HG03354 (cell line): ENCODE results near the gene ZDHHC11B.
"Not testable (repeated sequence)": the region's sequence is repeated elsewhere in the genome, so short reads cannot be mapped to it uniquely, and the experiment has no call there.

Experiments used
- ATAC-seq: cut with Tn5 transposase; IDR thresholded peaks from one replicate; pipeline ENCODE4 v1.9.1; 2021; ENCODE audit warnings: mild to moderate bottlenecking; ENCODE audit not compliant: unreplicated experiment, poor library complexity, severe bottlenecking

ZDHHC11B gene

GRCh38 chr5:679166-679895, 105.2 kb downstream of the ZDHHC11B start:
- not testable (repeated sequence) for ATAC-seq

GRCh38 chr5:678521-678920, 106.0 kb downstream of the ZDHHC11B start:
- not testable (repeated sequence) for ATAC-seq

GRCh38 chr5:677131-678101, 107.1 kb downstream of the ZDHHC11B start:
- no peak for ATAC-seq

DNA sequence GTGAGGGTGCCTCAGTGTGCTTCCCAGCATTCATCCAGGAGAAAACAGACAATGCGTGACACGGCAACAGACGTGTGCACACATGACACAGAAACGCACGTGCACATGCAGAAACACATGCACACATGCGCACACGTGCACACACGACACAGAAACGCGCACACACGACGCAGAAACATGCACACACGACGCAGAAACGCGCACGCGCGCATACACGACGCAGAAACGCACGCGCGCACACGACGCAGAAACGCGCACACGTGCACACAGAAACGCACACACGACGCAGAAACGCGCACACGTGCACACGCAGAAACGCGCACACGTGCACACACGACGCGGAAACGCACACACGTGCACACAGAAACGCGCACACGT, 107.8 kb downstream of the ZDHHC11B start:
- no peak for ATAC-seq

DNA sequence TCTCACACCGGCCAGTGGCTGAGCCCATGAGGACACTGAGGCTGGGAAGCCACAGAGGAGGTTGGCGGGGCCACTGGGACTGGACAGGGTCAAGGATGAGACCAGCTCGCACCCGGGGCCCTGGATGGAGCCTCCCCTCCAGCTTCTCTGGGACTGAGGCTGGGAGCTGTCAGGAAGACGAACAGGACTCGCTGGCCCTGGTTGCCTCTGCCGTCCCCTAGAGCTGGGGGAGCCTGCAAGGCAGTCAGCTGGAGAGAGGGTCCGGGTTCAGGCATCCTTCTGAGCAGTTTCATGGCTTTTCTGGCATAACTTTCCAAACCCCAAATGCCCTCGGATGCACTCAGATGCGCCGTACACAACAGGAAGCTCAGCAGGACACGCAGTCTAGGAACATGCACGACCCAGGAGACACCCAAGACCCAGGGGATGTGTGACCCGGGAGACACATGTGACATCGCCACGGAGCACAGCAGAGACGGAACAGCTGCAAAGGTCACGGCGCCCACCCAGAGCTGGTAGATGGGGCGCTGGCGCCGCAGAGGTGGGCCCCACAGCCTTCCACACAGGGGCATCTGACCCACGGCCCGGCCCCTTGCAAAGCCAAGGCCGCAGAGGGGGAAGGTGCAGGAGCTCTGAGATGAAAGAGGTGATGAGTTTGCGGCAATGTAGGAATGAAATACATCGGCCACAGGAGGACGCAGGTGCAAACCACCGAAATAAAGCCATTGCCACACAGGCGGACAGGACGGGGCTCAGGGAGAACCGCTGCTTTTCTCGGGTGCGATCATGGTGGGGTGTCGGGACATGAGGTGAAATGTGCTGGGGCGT, 108.4 kb downstream of the ZDHHC11B start:
- ATAC-seq = no peak

- ATAC-seq = no peak
These were observed 109.2 kb downstream of the ZDHHC11B start for GRCh38 chr5:675111-675870.

DNA sequence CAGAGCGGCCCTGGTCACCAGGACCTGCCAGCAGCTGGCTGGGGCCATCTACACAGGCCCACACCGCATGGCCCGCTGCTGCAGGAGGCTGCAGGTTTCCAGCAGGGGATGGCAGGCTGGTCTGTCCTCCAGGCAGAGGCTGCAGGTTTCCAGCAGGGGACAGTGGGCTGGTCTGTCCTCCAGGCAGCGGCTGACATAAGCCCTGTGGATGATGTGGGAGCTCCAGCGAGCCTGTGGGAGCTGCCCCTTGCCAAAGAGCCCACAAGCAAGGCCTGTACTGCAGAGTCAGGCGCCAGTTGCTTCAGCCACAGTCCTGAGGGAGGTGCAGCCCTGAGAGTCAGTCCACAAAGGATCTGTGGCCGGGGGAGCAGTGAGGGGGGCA, 109.9 kb downstream of the ZDHHC11B start:
- no peak for ATAC-seq

- no peak for ATAC-seq
These were observed 110.5 kb downstream of the ZDHHC11B start for GRCh38 chr5:673831-674629.

DNA sequence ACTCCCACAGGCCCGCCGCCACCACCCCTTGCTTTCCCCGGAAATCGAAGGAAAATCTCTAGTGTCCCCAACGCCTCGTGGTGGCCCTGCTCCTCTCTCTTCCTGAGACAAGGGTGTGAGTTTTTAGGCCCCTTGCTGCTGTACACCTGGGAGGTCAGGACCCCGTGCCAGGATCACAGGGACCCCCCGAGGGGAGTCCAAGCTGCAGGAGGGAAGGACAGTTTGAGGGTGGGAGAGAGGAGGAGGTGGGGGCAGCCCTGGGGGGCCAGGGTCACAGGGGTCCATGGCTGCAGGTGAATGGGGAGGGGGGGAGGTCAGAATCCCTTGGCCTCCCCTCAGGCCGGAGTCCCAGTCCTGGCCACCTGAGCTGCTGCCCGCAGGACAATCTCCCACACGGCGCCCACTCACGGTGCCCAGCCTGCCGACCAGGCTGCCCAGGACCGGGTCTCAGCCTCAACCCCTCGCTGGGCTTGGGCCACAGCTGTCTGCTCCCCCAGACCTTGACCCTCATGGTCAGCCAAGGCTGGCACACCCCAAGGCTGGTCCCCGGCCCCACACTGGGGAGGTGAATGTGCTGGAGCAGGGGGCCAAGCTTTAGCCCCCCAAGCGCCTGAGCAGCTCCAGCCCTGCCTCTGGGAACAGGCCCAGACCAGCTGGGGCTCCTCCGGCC, 111.2 kb downstream of the ZDHHC11B start:
- no peak for ATAC-seq

DNA sequence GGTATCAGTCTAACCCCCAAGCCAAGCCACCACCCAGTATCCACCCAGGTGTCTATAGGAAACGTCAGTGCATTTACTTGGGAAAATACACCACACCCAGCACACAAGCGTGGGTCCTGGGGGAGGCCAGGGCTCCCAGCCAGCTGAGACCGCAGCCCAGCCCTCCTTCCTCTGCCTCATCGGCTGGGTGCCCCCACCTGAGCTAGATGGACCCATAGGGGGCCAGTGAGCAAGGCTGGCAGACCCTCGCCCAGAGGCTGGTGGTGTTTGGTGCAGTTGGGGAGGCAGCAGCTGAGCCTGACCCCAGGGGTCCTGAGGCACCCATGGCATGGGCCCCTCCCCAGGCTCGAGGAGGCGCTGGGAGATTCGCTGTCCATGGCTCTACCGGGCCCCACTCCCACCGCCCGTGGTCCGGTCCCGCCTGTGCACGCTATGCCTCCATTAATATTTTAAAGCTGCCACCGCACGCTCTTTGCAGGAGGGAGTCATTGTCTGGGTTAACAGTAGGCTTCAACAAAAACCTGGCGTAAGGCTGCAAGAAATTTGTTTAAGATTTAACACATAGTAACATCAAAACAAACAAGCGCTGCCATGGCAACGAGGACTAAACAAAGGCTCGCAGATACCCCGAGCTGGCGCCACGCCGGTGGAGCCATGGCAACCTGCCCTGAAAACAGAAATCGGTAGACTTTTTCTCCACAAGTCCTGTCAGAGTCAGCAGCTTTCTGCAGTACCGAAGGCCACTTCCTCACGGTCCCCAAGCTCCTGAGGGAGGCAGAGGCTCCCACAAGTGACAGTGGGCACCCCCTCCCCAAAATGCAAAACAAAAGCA, 112.0 kb downstream of the ZDHHC11B start:
- ATAC-seq = peak; percentile 52

DNA sequence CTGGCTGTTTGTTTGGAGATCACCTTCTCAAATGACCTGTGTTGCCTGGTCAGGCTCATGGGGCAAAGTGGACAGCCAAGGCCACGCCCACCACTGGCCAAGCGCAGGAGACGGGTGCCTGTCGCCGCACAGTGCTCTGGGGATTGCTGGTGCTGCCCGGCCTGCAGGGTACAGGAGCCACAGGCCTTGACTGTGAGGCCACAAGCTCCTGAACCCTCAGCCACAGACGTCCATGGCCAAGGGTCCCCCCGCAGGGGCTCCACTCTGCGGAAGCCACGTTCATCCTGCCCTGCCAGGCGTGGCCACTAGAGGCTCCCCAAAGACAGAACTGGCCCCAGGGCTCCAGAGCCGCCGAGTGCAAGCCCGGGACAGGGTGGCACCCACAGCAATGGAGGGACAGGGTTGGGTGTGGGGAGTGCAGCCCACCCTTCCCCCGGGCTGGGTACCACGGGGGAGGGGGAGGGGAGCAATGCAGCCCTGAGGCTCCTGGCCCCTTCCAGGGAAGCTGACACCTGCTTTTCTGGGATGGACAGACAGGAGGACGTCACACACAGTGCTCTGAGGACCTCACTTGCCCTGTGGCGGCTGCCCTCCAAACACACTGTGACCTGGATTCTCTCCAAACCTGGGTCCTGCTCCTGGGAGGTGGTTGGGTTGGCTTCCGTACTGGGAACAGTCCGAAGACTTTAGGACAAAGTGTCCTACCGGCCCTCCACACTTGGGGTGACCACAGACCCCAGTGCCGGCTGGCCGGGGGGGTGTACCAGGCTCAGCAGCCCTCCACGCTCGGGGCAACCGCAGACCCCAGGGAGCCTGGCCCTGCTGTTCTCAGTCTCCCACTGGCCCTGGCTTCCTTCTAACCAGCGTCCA, 112.8 kb downstream of the ZDHHC11B start:
- ATAC-seq = peak; percentile 70

- no peak for ATAC-seq
These were observed 113.9 kb downstream of the ZDHHC11B start for GRCh38 chr5:670396-671270.

DNA sequence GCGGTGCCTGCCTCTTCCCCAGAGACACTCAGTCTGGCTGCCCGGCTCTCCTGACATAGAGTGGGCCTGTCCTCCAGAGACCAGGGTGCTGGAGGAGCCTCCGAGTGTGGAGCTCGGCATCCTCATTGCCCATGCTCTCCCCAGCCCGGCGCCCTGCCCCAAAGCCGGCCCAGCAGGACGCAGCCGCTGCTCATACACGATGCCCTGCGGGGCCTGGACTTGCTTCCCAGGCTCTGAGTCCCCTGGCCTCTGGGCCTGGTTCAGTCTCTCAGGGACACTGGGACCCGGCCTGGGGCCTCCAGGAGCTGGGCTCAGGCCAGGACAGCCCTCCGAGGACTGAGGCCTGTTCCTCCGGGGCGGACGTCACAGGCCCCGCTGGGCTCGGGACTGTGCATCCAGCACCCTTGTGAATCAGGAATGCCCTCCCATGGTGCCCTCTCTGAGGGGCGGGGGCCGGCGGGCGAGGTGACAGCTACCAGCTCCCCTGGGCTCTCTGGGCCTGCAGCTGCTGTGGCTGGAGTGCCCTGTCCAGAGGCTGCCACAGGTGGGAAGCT, 114.6 kb downstream of the ZDHHC11B start:
- ATAC-seq = no peak

GRCh38 chr5:669111-669841, 115.3 kb downstream of the ZDHHC11B start:
- ATAC-seq = no peak
